Stimulated activated CD4-positive, alpha-beta T cell treated with anti-CD3 and anti-CD28 coated beads, Interleukin-1b, Interleukin-23, amount 100 ng/mL, for 48 hours (primary cell): ENCODE measurements around the gene CBFA2T3.
A peak's percentile ranks its signal among the peaks of the same experiment; 100 is the strongest.
"Not testable (repeated sequence)": the region's sequence is repeated elsewhere in the genome, so short reads cannot be mapped to it uniquely, and the experiment has no call there.

Experiments used
- DNase-seq: peaks from one replicate; pipeline ENCODE4 v3.0.0-alpha.2; 2020

The CBFA2T3 gene

GRCh38 chr16:88920618-88921590 is 56.1 kb downstream of the CBFA2T3 start:
- DNase-seq = no peak

GRCh38 chr16:88919936-88920335 is 57.1 kb downstream of the CBFA2T3 start:
- DNase-seq = no peak

GRCh38 chr16:88918896-88919295 is 58.1 kb downstream of the CBFA2T3 start:
- DNase-seq = not testable (repeated sequence)

- DNase-seq = no peak
These were observed 58.9 kb downstream of the CBFA2T3 start for GRCh38 chr16:88917915-88918627.

- DNase-seq = no peak
These were observed 59.7 kb downstream of the CBFA2T3 start for GRCh38 chr16:88917146-88917914.

- DNase-seq = no peak
These were observed 61.2 kb downstream of the CBFA2T3 start for GRCh38 chr16:88915639-88916327.

GRCh38 chr16:88914750-88915368 is 62.1 kb downstream of the CBFA2T3 start:
- no peak for DNase-seq

- DNase-seq = no peak
These were observed 63.1 kb downstream of the CBFA2T3 start for GRCh38 chr16:88913870-88914269.

- no peak for DNase-seq
These were observed 63.9 kb downstream of the CBFA2T3 start for GRCh38 chr16:88913001-88913612.

GRCh38 chr16:88912556-88912955 is 64.5 kb downstream of the CBFA2T3 start:
- no peak for DNase-seq

- DNase-seq = no peak
These were observed 65.1 kb downstream of the CBFA2T3 start for GRCh38 chr16:88911946-88912310.

GRCh38 chr16:88911136-88911945 is 65.7 kb downstream of the CBFA2T3 start:
- no peak for DNase-seq

- DNase-seq = no peak
These were observed 66.5 kb downstream of the CBFA2T3 start for GRCh38 chr16:88910284-88911135.

GRCh38 chr16:88909431-88910210 is 67.4 kb downstream of the CBFA2T3 start:
- no peak for DNase-seq

- DNase-seq = no peak
These were observed 68.7 kb downstream of the CBFA2T3 start for GRCh38 chr16:88908307-88908706.

GRCh38 chr16:88907768-88908167 is 69.2 kb downstream of the CBFA2T3 start:
- no peak for DNase-seq

GRCh38 chr16:88906535-88907105 is 70.4 kb downstream of the CBFA2T3 start:
- no peak for DNase-seq

- DNase-seq = no peak
These were observed 71.0 kb downstream of the CBFA2T3 start for GRCh38 chr16:88906020-88906419.

GRCh38 chr16:88905563-88905962 is 71.4 kb downstream of the CBFA2T3 start:
- peak; percentile 13 for DNase-seq
